NCI-H1092 (cell line): ENCODE data around the gene ANXA5.

Source experiments
- DNase-seq: peaks from one replicate; lab custom pipeline; 2025; lab: John Stamatoyannopoulos, UW

Gene ANXA5

DNA sequence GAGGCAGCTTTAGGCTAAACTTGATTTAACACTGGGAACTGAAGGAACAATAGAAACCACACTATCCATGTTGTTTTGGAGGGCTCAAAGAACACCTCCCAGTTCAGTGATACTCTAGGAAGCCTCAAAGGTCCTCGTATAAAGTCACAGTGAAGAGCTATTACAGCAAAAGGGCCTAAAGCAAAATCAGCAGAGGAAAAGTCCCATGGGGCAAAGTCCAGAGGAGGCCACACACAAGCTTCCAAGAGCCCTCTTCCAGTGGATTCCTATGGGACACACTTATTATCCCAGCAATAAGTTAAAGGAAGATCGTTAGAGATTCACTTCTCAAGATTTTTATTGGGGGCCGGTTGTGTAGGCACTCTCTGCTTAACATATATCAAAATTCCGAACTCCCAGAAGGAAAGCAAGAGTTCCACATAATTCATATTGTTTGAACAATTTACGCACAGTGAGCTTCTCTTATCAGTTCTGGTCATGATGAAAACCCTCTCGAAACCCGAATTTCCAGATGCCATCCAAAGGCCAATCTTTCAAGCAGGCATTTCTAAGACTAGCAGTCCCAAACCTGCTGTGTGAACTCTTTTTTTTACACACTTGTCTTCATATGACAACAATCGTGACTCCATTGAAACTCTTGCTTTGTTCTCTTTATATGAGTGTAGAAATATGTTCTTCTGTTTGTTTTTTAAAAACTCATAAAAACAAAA, 53.7 kb downstream of the ANXA5 start:
- no peak for DNase-seq

DNA sequence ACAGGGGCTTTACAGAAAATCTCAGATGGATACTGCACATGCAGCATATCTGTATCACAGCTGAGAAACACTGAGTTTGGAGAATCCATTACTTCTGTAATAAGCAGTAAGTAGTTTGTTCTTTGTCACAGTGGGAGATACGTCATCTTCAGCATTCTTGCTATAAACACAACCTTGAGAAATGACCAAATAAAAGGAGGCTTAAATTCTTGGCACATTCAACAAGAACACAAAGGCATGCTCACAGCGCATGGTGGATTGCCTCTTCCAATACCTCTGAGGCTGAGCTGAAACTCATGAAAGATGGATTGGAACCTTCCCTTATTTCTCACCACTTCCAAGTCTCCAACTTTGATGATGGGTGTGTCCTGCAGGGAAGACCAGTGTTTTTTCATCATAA, 54.5 kb downstream of the ANXA5 start:
- DNase-seq, result no peak

DNA sequence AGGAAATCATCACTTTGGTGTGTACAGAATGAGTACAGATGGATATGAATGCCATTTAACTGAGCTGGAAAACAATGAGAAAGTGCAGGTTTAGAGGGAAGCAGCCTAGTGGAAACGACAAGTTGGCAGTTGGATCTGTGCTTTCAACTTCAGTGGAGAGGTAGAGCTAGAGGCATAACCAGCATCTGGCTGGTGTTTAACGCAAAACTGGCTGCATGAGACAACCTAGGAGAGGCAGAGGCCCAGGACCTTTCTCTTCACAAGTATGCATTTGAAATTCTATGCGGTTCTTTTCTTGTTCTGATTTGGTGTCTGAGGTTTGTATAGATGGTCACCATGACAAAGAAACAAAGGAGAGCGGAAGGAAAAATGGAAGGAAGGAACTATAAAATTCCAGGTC, 63.1 kb downstream of the ANXA5 start:
- DNase-seq, result no peak

DNA sequence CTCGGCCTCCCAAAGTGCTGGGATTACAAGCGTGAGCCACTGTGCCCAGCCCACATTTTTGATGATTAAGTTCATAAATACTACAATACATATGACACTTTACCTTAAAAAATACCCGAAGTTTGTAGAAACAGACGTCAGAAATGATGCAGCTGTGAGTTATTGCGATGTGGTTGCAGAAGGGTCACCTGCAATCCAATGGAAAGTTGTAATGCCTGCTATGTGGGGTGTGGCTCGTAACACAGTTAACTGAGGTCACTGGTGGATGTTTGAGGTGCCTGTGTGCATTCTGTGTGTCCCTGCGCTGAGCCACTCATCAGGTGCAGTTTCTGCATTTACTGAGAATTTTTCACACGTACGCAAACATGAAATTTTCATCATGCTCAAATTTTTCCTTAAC, 64.1 kb downstream of the ANXA5 start:
- no peak for DNase-seq
